Fibroblast of upper back skin (primary cell): ENCODE results near the gene CFAP206.

Experiments
- DNase-seq: peaks from one replicate; pipeline ENCODE4 v3.0.0-alpha.2; 2013

The CFAP206 gene, protein sequence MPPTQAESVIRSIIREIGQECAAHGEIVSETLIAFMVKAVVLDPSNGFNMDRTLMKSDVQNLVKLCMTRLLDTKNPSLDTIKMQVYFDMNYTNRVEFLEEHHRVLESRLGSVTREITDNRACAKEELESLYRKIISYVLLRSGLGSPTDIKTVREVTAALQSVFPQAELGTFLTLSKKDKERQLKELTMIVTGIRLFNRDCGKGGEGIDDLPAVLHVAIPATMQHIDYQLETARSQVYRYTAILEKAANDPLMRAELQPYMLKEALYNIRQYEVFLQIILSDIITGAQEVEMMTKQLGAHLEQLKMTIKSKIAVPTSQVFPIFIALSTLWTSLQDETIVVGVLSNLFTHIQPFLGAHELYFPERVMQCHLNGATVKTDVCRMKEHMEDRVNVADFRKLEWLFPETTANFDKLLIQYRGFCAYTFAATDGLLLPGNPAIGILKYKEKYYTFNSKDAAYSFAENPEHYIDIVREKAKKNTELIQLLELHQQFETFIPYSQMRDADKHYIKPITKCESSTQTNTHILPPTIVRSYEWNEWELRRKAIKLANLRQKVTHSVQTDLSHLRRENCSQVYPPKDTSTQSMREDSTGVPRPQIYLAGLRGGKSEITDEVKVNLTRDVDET

DNA sequence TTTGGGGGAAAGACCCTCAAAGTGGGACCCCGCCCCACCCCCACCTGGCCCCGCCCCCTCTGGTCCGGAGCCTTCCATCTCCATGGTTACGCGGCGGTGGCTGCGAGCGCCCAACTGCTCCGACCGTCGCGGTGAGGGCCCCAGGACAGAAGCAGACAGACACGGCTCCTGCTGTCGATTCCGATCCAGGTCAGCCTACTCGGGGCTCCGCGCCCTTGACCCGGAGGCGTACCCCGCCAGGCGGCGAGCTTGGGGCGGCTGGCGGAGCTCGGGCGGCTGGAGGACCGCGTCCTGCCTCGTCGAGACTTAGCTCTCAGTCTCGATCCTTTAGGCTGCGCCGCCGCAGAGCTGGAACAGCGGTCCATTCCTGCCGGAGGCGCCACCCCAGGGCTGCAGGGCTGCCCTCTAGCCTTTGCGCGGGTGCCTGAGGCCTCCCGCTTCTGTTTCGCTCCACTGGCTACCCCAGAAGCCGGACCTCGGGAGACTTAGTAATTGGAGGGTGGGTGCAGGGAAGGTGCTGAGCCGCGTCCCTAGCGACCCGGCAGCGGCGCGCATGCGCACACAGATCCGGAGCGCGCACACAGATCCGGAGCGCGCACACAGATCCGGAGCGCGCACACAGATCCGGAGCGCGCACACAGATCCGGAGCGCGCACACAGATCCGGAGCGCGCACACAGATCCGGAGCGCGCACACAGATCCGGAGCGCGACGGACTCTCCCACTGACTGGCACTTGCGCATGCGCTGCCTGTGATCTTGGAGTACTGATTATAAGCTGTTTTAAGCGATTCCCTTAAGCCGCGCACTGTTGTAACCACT lies at the start of gene CFAP206:
CFAP206 (plus strand) TSS at position 72 of the 820 bp plus-strand sequence. CDS start 1,868 bp downstream, outside the sequence.
- DNase-seq, result peak; percentile 76

DNA sequence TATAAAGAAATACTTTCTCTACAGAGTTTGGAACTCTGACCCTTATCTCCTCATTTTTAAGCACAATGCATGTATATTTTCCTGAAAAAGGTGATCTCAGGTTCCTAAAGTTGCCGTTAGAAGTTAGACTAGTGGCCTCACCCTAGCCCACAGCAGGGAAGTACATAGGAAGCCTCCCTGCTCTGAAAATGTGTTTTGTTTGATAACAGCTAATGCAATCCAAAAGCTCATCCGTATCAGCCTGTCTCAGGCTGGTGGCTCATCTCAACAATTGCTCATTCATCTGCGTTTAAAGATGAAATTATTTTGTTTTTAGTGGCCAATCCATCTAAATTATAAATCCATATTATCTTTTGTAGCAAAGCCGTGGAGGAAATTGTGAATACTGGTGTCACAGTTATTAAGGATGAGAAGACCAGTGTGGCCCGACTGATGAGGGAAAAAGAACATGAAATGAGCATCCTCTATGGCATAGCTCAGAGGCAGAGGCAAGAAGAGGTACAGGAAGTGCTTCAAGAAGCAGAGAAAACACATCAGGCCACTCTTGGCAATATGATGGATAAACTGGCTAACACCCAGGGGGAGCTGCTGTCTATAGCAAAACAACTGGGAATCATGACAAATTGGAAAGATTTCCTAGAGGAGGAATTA lies 43.0 kb upstream of the CFAP206 start:
- DNase-seq, result no peak

DNA sequence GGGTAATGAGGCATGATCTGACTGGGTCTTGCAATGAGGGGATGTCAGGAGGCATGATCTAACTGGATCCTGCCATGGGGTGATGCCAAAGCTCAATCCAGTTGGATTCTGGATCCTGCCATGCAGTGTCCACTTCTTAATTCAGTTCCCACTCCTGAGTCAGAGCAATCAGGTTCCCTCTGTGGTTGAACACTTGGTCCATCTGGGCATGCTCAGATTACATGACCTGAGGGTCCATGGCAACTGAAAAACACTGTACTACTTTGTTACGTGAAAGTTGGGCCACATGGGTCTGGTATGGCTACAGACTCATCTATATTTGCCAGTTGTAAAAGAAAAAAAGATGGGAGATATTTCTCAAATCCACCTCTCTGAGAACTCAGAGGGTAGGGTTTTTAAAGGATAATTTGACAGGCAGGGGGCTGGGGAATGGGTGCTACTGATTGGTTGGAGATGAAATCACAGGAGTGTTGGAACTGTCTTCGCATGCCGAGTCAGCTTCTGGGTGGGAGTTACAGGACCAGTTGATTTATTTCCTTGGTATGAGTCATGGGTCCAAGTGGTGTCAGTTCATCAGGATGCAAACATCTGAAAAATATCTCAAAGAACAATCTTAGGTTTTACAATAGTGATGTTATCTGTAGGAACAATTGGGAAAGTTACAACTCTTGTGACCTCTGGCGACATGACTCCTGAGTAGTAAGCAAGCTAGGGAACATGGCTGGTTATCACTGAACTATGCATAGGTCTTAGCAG lies 41.5 kb upstream of the CFAP206 start:
- DNase-seq, result peak; percentile 29

DNA sequence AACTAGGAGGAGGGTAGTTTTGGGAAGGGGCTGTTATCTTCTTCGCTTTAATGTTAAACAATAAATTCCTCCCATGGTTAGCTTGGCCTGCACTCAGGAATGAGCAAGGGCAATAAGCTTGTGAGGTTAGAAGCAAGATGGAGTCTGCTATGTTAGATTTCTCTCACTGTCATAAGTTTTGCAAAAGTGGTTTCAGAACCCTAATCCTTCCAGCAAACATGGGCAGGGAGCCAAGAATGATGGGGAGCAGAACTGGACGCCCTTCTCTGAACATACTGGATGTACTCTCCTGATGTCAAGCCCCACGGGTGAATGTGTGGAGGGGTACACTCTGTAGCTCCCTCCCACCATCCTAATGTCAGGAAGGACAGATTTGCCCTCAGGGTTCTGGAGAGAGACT lies 40.9 kb upstream of the CFAP206 start:
- no peak for DNase-seq

DNA sequence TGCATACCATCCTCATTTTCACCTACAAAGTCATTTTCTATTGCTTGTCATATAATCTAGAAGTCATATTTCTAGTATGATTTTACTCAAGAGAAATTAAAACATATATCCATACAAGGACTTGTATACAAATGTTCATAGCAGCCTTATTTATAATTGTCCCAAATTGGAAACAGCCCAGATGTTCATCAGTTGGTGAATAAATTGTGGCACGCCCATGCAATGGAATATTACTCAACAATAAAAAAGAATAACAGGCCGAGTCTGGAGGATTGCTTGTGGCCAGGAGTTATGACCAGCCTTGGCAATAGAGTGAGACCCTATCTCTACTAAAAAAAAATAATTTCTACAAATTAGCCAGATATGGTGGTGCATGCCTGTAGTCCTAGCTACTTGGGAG lies 34.4 kb upstream of the CFAP206 start:
- no peak for DNase-seq

DNA sequence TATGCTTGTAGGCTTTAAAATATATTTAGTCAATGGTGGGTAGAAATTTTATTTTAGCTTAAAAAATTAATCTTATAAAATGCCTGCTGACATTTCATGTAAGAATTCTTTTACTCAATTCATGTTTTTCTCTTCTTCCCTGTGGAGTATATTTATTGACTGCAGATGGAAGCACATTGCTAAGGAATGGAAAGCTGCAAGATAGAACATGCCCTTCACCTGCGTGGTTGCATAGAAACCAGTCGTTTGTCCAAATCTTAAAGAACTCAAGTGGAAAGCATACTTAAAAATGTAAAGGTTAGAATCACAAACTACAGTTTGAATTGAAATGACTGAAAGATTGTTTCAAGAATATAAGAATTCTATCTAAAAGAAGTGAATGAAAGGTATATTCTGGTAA lies 32.5 kb upstream of the CFAP206 start:
- no peak for DNase-seq

DNA sequence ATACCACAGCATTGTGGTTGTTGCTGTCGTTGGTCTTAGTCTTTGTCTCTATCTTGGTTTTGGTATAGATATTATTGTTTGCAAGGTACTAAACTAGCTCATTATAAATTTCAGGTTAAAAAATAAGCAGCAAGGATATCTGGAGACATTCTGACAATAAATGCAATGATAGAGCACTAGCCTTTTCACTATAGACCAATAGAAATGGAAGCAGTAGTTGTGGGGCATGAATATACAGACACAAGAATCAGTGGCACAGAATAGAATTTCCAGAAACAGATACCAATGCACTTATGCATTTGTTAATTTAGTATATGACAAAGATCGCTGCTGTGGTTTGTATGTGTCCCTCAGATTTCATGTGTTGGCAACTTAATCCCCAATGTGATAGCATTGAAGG lies 31.1 kb upstream of the CFAP206 start:
- DNase-seq, result no peak

DNA sequence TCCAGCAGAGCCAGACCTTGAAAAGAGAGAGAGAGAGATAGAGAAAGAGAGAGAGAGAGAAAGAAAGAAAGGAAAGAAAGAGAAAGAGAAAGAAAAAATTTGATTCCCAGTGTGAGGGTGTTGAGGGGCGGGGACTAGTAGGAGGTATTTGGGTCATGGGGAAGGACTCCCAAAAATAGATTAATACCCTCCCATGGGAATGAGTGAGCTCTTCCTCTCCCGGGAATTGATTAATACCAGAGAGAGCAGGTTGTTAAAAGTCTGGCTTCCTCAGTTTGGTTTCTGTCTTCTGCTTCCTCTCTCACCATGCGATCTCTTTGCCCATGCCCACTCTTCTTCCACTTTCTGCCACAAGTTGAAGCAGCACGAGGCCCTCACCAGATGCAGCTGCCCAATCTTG lies 28.8 kb upstream of the CFAP206 start:
- DNase-seq, result no peak

DNA sequence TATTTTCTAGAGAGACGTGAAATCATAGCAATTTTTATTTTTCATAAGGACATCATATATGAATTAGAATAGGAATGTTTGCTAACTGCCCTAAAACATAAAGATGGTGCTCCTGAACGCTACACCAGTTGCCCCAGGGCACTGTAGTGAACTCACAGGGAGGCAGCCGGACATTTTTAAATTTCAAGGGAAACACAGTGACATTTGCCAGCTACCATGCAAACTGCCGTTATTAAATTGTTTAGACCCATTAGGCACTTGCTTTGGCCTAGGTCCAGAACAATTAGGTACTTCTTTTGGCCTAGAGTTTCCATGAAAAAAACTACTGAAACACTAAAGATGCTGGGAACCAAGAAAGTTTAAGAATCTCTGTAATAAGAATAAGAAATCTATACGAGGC lies 24.9 kb upstream of the CFAP206 start:
- no peak for DNase-seq

DNA sequence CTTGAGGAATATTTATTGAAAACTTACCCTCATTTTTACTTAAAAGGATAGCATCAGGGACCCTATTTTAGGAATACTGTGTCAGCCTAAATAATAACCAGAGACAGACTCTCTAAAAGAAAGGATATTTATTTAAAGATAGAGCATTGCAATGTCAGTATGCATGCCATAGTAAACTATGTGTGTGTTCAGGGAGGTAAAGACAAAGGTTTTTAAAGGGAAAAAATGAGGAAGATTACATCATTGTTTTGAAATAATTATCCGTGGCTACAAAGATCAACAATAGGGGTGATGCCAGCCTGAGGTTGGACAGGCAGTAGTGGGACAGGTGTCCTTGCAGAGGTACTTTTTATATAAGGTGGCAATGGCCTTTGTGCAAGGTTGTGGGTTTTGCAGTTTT lies 23.7 kb upstream of the CFAP206 start:
- no peak for DNase-seq

DNA sequence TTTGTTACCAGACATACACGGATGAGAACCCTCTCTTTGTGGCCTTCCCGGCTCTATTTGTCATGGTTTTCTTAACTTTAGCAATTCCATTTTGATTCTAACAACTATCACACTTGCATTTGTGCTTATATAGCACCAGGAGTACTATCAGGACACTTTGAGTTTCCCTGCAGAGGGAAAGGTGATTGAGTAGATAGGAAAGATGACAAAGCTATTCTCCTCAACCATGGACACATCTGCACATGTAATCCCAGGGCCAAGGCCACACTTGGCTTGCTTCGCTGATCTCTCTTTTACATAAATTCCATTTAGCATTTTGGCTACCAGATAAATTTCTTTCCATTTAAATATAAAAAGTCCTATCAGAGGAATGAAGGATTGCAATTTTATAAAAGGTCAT lies 23.3 kb upstream of the CFAP206 start:
- no peak for DNase-seq

DNA sequence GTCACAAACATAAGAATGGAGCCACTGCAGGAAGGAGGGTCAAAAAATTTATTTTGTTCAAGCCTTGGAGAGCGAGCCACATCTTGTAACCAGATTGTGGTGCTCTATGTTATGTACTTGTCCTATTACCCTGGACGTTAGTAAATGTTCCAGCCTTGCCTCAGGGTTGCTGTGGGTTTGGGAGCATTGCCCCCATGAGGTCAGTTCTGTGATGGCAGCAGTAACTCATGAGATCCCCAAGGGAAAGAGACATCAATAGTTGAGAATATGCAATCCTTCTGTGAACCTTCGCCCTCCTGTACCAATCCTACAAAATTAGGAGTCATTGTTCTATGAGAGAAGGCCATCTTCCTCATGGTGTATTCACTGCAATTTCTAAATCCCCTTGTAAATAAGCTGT lies 16.4 kb upstream of the CFAP206 start:
- DNase-seq, result peak; percentile 27

DNA sequence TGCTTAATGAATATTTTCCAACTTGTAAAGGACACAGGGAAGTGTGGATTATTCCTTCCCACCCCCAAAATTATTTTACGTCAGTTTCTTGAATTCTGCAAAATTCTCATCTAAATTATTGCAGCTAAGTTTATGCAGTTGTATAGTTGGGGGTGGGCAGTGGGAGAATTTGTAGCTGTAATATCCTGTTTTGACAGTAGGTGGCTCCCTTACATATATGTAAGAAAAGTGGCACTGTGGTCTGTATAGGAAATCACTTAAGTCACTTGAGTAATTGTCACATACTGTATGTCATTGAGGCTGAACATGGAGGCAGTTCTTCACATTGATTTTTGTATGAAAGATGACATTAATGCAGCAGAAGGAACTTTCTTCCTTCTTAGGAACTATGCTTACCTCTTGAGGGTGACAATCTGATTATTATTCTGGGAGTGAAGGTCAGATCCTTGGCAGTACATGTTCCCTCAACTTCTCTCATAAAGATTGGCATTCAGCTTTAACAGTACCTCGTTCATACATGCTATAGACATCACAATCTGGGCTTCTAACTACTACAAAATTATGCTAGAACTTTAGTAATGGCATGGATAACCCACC lies 14.6 kb upstream of the CFAP206 start:
- peak; percentile 59 for DNase-seq

DNA sequence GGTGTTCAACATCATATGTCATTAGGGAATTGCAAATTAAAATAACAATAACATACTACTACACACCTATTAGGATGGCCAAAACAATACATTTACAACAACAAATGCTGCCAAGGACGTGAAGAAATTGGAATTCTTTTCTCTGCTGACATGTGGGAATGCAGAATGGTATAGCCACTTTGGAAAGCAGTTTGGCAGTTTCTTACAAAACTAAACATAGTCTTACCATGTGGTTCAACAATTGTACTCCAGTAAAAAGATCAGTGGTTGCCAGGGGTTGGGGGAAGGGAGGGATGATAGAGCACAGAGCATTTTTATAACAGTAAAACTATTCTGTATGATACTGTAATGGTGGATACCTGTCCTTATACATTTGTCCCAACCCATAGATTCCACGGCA lies 12.3 kb upstream of the CFAP206 start:
- DNase-seq, result no peak

DNA sequence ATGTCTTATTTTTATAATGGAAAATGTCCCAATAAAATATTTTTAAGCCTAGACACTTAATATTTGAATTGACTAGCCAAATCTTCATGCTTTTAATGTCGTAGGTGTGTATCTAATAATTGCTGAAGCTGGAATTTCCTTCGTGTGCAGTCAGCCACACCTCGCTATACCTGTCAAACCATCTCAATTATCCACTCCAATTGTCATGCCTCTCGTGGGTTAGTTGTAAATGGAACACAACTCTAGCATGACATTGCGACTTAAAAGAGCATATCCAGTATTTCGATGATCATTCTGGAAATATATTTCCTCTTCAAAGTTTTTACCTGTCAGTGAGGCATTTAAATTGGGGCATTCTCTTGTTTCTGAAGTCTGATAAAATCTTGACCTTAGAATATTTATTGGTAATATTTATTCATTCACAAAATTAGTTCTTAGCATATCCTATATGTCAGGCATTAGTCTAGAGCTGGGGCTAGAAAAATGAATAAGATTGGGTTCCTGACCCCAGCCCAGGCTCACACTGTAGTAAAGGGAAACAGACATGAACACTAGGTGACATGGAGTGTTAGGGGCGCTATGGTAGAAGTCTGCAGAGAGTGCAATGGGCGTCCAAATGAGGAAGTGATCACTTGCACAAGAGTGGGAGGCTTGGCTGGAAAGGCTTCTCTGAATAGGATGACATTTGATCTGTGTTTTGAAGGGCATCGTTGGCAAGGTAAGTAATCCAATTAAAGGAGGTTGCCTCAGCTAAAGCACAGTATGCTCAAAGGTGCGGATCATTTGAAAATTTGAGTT lies 11.0 kb upstream of the CFAP206 start:
- no peak for DNase-seq

DNA sequence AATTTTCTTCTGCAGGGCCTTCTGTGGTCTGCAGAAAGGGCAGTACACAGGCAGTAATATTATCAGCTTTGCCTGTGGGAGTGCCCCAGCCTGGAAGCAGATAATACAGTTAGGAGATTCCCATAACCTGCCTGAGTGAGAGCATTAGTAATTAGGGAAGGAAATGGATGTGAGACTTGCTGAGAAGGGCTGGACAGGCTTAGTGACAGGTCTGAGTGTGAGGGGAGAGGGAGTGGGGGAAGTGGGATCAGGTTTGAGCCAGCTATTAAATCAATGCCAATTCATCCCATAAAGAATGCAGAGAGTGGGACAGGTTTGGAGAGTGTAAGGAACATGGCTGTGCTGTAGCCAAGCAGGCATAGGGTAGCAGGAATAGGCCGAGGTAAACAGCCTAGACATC lies 10.1 kb upstream of the CFAP206 start:
- no peak for DNase-seq

DNA sequence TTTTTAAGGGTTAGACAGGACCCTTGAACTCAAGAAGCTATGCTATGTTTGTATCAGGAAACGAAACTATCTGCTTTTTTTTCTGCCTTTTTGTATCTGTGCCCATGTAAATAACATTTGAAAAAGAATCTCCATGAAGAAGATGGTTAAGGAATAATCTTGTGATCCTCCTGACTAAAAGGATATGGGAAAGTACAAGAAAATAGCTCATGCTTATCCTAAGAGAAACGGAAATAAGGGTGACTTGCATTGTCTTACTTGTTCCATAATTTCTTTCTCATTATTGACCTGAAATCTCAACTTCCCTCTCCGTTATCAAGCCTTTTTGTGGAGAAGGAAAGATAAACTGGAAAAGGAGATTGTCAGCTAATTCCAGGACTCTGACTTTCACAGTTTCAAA lies 5.9 kb upstream of the CFAP206 start:
- no peak for DNase-seq

DNA sequence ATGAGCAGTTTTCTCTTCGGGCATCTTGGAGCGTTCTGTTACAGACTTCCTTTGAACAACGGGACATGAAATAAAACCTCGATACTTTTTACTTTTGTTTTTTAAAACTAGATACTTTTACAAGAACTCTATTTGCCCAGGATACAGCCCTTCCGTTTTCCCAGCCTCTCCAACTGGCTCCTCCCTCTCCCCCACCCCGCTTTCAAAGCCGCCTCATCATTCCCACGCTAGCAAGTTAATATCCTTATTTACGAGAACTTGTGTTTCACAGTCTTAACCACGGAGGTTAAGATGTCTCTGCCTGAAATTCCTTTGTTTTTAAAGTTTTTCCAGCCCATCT lies 241 bp upstream of the CFAP206 start:
- peak; percentile 31 for DNase-seq

DNA sequence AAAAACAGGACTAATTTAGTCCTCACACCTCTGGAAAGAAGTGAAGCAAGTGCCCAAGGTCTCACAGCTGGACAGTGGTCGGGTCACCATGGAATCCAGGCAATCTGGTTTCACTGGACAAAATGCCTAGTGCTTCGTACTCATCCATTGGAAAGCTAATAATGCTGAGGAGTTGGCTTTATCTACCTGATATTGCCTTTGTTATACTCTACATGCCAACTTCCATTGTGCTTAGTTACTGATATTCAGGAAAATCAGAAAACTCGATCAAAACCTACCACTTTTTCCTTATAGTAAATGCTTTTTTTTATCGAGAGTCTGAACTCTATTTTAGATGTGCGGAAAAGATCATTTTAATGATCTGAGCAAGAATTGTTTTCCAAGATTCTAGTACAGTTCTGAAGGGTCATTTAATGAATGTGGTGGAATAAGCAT lies 966 bp downstream of the CFAP206 start:
- DNase-seq, result no peak

DNA sequence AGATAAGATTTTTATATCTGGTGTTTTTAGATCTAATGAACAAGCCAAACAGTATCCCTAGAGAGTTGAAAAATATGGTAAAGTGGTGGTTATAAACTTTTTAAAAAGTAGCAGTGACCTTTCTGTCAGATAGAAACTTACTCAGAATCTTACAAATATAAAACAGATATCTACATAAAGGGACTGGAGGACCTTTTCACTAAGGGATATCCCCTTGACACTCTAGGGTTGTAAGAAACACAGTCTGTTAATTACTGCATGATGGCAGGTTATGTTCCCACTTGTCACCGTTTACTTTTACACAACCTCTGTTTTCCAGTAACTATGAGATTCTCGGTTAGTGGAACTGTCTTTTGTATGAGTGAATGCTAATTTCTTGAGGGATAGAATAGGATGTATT lies 11.5 kb downstream of the CFAP206 start:
- no peak for DNase-seq

DNA sequence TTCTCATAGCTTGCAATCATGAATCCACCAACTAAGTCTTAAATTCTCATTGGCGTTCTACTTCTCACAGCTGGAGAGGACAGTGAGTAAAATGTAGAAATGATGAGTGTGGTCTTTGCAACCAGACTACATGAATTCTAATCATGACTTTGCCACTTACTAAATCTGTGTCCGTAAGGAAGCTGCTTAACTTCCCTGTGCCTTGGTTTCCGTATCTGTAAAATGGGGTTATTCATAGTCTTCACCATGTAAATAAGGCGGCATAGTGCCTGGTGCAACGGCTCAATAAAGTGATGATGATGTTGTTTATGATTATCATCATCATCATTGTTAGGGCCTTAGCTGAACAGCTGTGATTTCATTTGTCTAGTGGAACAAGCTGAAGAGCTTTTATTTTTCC lies 12.6 kb downstream of the CFAP206 start:
- DNase-seq, result no peak
